Measurements from ENCODE around the gene CEMP1. TPM values are rescaled to one million over a fixed set of nuclear protein-coding genes. Genes with fewer than 3 reads are reported as not detected.
A peak's percentile ranks its signal among the peaks of the same experiment; 100 is the strongest.

The CEMP1 gene
- total RNA-seq, 1 experiment from 2014 or later = not detected

GRCh38 chr16:2483939-2484897 is 47.0 kb downstream of the CEMP1 start:
- Histone ChIP-seq H3K4me2 (ENCODE audit: insufficient read depth, insufficient read length, low read length) (no peak overlapping the region), H4K91ac (ENCODE audit: insufficient read length, low read depth, low read length) (no peak overlapping the region), H2BK5ac (ENCODE audit: insufficient read length, low read length) (no peak overlapping the region), H3K56ac (ENCODE audit: insufficient read length, low read depth, low read length) (no peak overlapping the region), H3K9me3 (ENCODE audit: control insufficient read depth, low read depth, low read length) (no peaks in the 10 kb centered on the region), H2AFZ (ENCODE audit: low read length) (no peak overlapping the region), H3K79me2 (ENCODE audit: insufficient read depth, low read length) (no peaks in the 10 kb centered on the region; the same call in 1 of the 2 replicates), H3K4ac (ENCODE audit: low read depth, low read length) (no peak overlapping the region), H3K23ac (ENCODE audit: insufficient read length, low read depth, low read length) (no peak overlapping the region), H4K8ac (replicated peaks; ENCODE audit: insufficient read length, low read depth, low read length) (no peak overlapping the region), H3T11ph (ENCODE audit: low read length) (no peak overlapping the region), H3K27ac (ENCODE audit: insufficient read length, low read depth, low read length) (no peak overlapping the region), H3K9ac (ENCODE audit: extremely low read depth, insufficient read length, low read length) (no peak overlapping the region), H4K5ac (ENCODE audit: insufficient read length, low read depth, low read length) (no peak overlapping the region), H3K14ac (ENCODE audit: insufficient read depth, low read length) (no peak overlapping the region; the same call in 1 of the 2 replicates), H3K18ac (ENCODE audit: insufficient read length, low read depth, low read length) (no peak overlapping the region), H3K27me3 (ENCODE audit: insufficient read depth, low read length) (no peaks in the 10 kb centered on the region), H2BK20ac (ENCODE audit: low read depth, low read length, poor library complexity, severe bottlenecking) (no peak overlapping the region), H2AK5ac (ENCODE audit: insufficient read length, low read length) (no peak overlapping the region), H2BK120ac (ENCODE audit: low read depth, low read length, poor library complexity, severe bottlenecking) (no peak overlapping the region), H2BK12ac (ENCODE audit: insufficient read length, low read depth, low read length) (no peak overlapping the region), H3K4me1 (ENCODE audit: insufficient read depth, low read length) (no peaks in the 10 kb centered on the region), H2BK15ac (ENCODE audit: low read depth, low read length) (no peak overlapping the region), H3K23me2 (ENCODE audit: insufficient read length, low read depth, low read length, poor library complexity, severe bottlenecking) (no peaks in the 10 kb centered on the region), H3K79me1 (ENCODE audit: insufficient read depth, low read depth, low read length, poor library complexity, severe bottlenecking) (no peaks in the 10 kb centered on the region), H4K20me1 (ENCODE audit: control insufficient read depth, insufficient read depth, insufficient read length) (peaks cover 4% of the 10 kb centered on the region)
- Mint-ChIP-seq H3K27me3 (ENCODE audit: low read depth) (no peaks in the 10 kb centered on the region), H3K4me3 (no peak overlapping the region), H3K9me3 (no peaks in the 10 kb centered on the region), H3K36me3 (ENCODE audit: insufficient read depth in 1 of 3, low read depth in 3 of 3) (no peaks in the 10 kb centered on the region), H3K27ac (peak overlapping the region in 1 of 3 experiments; percentile 78; a peak in 3 of 7 replicates), H3K4me1 (peaks cover 11 to 15% of the 10 kb centered on the region in 2 experiments)
- no CpG with 5 or more reads among the region's 16 CpGs for WGBS (ENCODE audit: extremely low coverage, insufficient read length, low lambda C conversion rate)
- TF ChIP-seq, protein P1, sequence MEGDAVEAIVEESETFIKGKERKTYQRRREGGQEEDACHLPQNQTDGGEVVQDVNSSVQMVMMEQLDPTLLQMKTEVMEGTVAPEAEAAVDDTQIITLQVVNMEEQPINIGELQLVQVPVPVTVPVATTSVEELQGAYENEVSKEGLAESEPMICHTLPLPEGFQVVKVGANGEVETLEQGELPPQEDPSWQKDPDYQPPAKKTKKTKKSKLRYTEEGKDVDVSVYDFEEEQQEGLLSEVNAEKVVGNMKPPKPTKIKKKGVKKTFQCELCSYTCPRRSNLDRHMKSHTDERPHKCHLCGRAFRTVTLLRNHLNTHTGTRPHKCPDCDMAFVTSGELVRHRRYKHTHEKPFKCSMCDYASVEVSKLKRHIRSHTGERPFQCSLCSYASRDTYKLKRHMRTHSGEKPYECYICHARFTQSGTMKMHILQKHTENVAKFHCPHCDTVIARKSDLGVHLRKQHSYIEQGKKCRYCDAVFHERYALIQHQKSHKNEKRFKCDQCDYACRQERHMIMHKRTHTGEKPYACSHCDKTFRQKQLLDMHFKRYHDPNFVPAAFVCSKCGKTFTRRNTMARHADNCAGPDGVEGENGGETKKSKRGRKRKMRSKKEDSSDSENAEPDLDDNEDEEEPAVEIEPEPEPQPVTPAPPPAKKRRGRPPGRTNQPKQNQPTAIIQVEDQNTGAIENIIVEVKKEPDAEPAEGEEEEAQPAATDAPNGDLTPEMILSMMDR (conservative IDR thresholded peaks at IDR 0.05) = no peak
- DNase-seq = no peak
